KMS-11 (cell line): ENCODE data around the gene BMPER.

ENCODE experiments used
- H2AFZ ChIP-seq: fragments of 200-600 bp; sonication (generic); 2 replicates; pipeline ENCODE4 v1.6.1; 2016; ENCODE audit warnings: antibody characterized with exemption, mixed run types, low read depth
- H3K27ac ChIP-seq: fragments of 200-600 bp; sonication (generic); 2 replicates; pipeline ENCODE4 v1.6.1; 2016; ENCODE audit warnings: mild to moderate bottlenecking, mixed run types
- H3K27me3 ChIP-seq: fragments of 200-600 bp; sonication (generic); 2 replicates; pipeline ENCODE4 v1.6.1; 2017; ENCODE audit warnings: mild to moderate bottlenecking, low read depth, mixed run types, moderate library complexity; ENCODE audit not compliant: insufficient read depth
- H3K36me3 ChIP-seq: fragments of 200-600 bp; sonication (generic); 2 replicates; pipeline ENCODE4 v1.6.1; 2017; ENCODE audit warnings: mild to moderate bottlenecking, mixed run types; ENCODE audit not compliant: insufficient read depth
- H3K4me1 ChIP-seq: fragments of 200-600 bp; sonication (generic); 2 replicates; pipeline ENCODE4 v1.6.1; 2016; ENCODE audit warnings: mild to moderate bottlenecking, low read depth, mixed run types; ENCODE audit not compliant: poor library complexity, severe bottlenecking
- H3K4me2 ChIP-seq: fragments of 200-600 bp; sonication (generic); 2 replicates; pipeline ENCODE4 v1.7.0; 2016; ENCODE audit warnings: mild to moderate bottlenecking, mixed run types
- H3K4me3 ChIP-seq: fragments of 200-600 bp; sonication (generic); IDR thresholded peaks from 2 replicates; pipeline ENCODE4 v1.6.1; 2017; ENCODE audit warnings: low read depth, low read length, mixed read lengths; ENCODE audit not compliant: insufficient read depth
- H3K79me2 ChIP-seq: fragments of 200-600 bp; sonication (generic); 2 replicates; pipeline ENCODE4 v1.6.1; 2016; ENCODE audit warnings: low read depth, mixed run types; ENCODE audit not compliant: insufficient read depth
- H3K9ac ChIP-seq: fragments of 200-600 bp; sonication (generic); 2 replicates; pipeline ENCODE4 v1.6.1; 2016; ENCODE audit warnings: mild to moderate bottlenecking, mixed run types
- H4K20me1 ChIP-seq: fragments of 200-600 bp; sonication (generic); 2 replicates; pipeline ENCODE4 v1.6.1; 2016; ENCODE audit warnings: mild to moderate bottlenecking, mixed run types; ENCODE audit not compliant: insufficient read depth
- TF ChIP-seq, protein P1 (sequence below): fragments of 200-600 bp; sonication (generic); conservative IDR thresholded peaks from 2 replicates; pipeline ENCODE4 v1.6.1; 2017; ENCODE audit warnings: low read depth, mild to moderate bottlenecking, antibody characterized with exemption, low read length, moderate library complexity, mixed read lengths

Gene BMPER

DNA sequence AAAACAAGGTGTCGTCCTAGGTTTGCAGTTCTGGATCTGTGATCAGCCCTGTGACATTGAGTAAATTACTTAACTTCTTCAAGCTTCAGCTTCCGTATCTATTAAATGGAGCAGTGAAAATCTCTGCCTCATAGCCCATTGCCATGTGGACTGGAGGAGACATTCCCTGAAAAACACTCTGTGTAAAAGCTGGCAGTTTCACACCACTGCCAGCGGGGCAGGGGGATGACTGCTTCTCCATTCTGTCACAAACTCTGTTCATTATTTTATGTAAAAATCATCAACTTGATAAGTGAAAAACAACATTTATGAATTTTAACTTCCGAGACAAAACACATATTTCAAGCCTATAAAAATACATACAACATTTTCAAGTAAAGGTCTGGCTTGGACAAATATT, 234.7 kb downstream of the BMPER start:
- no peaks in the 10 kb centered on the region for H3K4me1 ChIP-seq
- no peak overlapping the region for H2AFZ ChIP-seq
- H3K36me3 ChIP-seq, result no peaks in the 10 kb centered on the region
- H3K27ac ChIP-seq, result no peak overlapping the region
- H3K4me3 ChIP-seq, result no peak overlapping the region
- no peaks in the 10 kb centered on the region for H3K27me3 ChIP-seq
- TF ChIP-seq, protein P1, sequence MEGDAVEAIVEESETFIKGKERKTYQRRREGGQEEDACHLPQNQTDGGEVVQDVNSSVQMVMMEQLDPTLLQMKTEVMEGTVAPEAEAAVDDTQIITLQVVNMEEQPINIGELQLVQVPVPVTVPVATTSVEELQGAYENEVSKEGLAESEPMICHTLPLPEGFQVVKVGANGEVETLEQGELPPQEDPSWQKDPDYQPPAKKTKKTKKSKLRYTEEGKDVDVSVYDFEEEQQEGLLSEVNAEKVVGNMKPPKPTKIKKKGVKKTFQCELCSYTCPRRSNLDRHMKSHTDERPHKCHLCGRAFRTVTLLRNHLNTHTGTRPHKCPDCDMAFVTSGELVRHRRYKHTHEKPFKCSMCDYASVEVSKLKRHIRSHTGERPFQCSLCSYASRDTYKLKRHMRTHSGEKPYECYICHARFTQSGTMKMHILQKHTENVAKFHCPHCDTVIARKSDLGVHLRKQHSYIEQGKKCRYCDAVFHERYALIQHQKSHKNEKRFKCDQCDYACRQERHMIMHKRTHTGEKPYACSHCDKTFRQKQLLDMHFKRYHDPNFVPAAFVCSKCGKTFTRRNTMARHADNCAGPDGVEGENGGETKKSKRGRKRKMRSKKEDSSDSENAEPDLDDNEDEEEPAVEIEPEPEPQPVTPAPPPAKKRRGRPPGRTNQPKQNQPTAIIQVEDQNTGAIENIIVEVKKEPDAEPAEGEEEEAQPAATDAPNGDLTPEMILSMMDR, result no peak
- no peaks in the 10 kb centered on the region for H4K20me1 ChIP-seq
- no peaks in the 10 kb centered on the region for H3K79me2 ChIP-seq
- no peak overlapping the region for H3K4me2 ChIP-seq
- H3K9ac ChIP-seq, result no peak overlapping the region

DNA sequence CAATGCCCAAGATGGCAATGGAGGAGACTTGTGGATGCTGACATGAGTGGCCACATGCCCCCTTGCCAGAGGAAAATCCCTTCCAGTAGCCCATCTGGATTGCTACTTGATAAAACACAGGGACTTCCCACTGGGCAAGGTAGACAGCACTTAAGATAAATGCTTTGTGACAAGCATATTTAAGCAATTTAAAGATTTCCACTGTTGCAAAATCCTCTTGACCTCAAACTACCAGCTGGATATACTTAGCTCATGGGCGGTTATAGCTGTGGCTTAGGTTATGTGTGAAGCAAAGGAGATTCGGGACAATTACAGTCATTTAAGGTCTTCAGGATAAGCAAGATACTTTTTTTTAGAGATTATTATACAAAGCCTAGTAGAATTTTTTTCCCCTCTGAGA, 238.1 kb downstream of the BMPER start:
- no peak overlapping the region for H2AFZ ChIP-seq
- TF ChIP-seq, protein P1, result no peak
- H3K36me3 ChIP-seq, result no peaks in the 10 kb centered on the region
- no peaks in the 10 kb centered on the region for H3K27me3 ChIP-seq
- H3K9ac ChIP-seq, result no peak overlapping the region
- no peaks in the 10 kb centered on the region for H4K20me1 ChIP-seq
- no peak overlapping the region for H3K4me3 ChIP-seq
- no peak overlapping the region for H3K27ac ChIP-seq
- H3K79me2 ChIP-seq, result no peaks in the 10 kb centered on the region
- H3K4me1 ChIP-seq, result no peaks in the 10 kb centered on the region
- H3K4me2 ChIP-seq, result no peak overlapping the region

DNA sequence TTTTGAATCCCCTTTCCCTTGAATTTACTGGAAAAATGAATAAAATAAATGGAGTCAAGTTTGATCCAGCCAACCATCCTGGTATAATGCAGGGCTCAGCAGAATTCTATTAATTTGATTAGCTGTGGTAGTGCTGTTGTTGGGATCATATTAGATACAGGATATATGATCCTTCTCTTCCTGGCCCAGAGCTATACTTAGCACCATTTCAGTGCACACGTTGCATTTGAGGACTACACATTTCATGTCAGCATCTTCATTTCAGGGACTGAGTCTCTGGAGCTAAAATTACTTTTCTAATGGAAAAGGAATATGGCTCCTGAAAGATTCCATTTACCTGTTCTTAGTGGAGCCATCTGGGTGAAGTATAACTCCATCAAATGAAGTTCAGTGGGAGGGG, 240.3 kb downstream of the BMPER start:
- H3K4me1 ChIP-seq, result no peaks in the 10 kb centered on the region
- no peaks in the 10 kb centered on the region for H3K36me3 ChIP-seq
- TF ChIP-seq, protein P1, result no peak
- H4K20me1 ChIP-seq, result no peaks in the 10 kb centered on the region
- H3K4me3 ChIP-seq, result no peak overlapping the region
- H2AFZ ChIP-seq, result no peak overlapping the region
- no peaks in the 10 kb centered on the region for H3K79me2 ChIP-seq
- no peak overlapping the region for H3K9ac ChIP-seq
- H3K4me2 ChIP-seq, result no peak overlapping the region
- H3K27me3 ChIP-seq, result no peaks in the 10 kb centered on the region
- H3K27ac ChIP-seq, result no peak overlapping the region

DNA sequence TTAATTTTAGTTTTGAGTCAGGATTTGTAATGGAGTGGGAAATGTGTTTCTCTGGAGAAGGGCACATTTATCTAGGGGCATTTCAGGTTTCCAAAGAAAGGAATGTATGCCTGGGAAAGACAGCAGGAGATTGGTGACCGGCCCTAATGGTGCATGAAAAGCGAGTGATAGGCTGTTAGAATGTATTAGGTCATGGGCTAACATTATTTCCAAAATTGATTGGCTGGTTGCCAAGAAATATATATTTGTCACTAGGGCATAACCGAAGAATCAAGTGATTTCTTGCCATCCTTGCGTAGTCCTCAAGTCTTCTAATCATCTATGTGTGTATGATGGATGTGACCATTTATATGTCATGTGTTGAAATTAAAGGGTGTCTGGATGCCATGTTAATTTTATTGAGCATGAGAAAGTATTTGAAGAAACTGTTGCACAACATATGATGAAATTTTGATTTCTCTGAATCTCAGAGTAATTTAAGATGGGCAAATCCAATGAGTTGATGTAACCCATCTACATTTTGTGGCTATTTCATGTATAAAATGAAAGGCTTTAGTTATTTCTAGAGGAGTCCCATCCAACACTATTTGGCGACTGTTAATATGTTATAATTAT, 248.4 kb downstream of the BMPER start:
- Histone ChIP-seq H4K20me1 (no peaks in the 10 kb centered on the region), H3K27me3 (no peaks in the 10 kb centered on the region), H3K9ac (no peak overlapping the region), H3K27ac (no peak overlapping the region), H2AFZ (no peak overlapping the region), H3K4me1 (no peaks in the 10 kb centered on the region), H3K36me3 (no peaks in the 10 kb centered on the region), H3K4me2 (no peak overlapping the region), H3K4me3 (no peak overlapping the region), H3K79me2 (no peaks in the 10 kb centered on the region)
- TF ChIP-seq, protein P1, result no peak
